HepG2 (cell line): ENCODE measurements around the gene BCAS2. TPM values are rescaled to one million over a fixed set of nuclear protein-coding genes. Genes with fewer than 3 reads are reported as not detected.

Experiments used
- CSRNP2 ChIP-seq: sonication (generic); formaldehyde crosslinking; conservative IDR thresholded peaks from 2 replicates; pipeline ENCODE4 v1.8.0; 2022; ENCODE audit warnings: low read depth, missing genetic modification reagents
- EHMT2 ChIP-seq: fragments of 200-600 bp; sonication (generic); IDR thresholded peaks from 2 replicates; pipeline ENCODE4 v1.7.0; 2017; ENCODE audit warnings: antibody characterized with exemption, low read depth, low read length, borderline replicate concordance
- HNF4G ChIP-seq, 2 experiments: sonication (generic) in 1 of 2; formaldehyde crosslinking in 1 of 2; IDR thresholded peaks; 2 replicates each; pipeline versions ENCODE4 v1.4.0 to v1.6.1; 2011 to 2020; ENCODE audit warnings: borderline replicate concordance in 2 of 2, low read depth in 2 of 2, mild to moderate bottlenecking in 2 of 2, low read length in 1 of 2, missing genetic modification reagents in 1 of 2, moderate library complexity in 1 of 2
- MXD1 ChIP-seq: sonication (generic); formaldehyde crosslinking; IDR thresholded peaks from 2 replicates; pipeline ENCODE4 v1.4.0; 2020; ENCODE audit warnings: mild to moderate bottlenecking, missing genetic modification reagents
- NCOA1 ChIP-seq: sonication (generic); formaldehyde crosslinking; IDR thresholded peaks from 2 replicates; pipeline ENCODE4 v1.9.0; 2021; ENCODE audit warnings: missing genetic modification reagents
- TARDBP ChIP-seq: sonication (generic); formaldehyde crosslinking; IDR thresholded peaks from 2 replicates; pipeline ENCODE4 v1.8.0; 2022; ENCODE audit warnings: mild to moderate bottlenecking, missing genetic modification reagents
- ZNF367 ChIP-seq: sonication (generic); formaldehyde crosslinking; IDR thresholded peaks from 2 replicates; pipeline ENCODE4 v1.4.0; 2020; ENCODE audit warnings: missing genetic modification reagents, borderline replicate concordance
- ZNF414 ChIP-seq: sonication (generic); formaldehyde crosslinking; IDR thresholded peaks from 2 replicates; pipeline ENCODE4 v1.5.0; 2020; ENCODE audit warnings: missing genetic modification reagents
- ZNF572 ChIP-seq: sonication (generic); formaldehyde crosslinking; IDR thresholded peaks from 2 replicates; pipeline ENCODE4 v1.5.1; 2020; ENCODE audit warnings: mild to moderate bottlenecking, missing genetic modification reagents
- ZNF609 ChIP-seq: sonication (generic); formaldehyde crosslinking; IDR thresholded peaks from 2 replicates; pipeline ENCODE4 v1.4.0; 2020; ENCODE audit warnings: mild to moderate bottlenecking, missing genetic modification reagents, borderline replicate concordance
- ZNF775 ChIP-seq: sonication (generic); formaldehyde crosslinking; IDR thresholded peaks from 2 replicates; pipeline ENCODE4 v1.4.0; 2020; ENCODE audit warnings: missing genetic modification reagents, mild to moderate bottlenecking, moderate library complexity, borderline replicate concordance
- ZNF83 ChIP-seq: sonication (generic); formaldehyde crosslinking; IDR thresholded peaks from 2 replicates; pipeline ENCODE4 v1.4.0; 2020; ENCODE audit warnings: missing genetic modification reagents, mild to moderate bottlenecking, borderline replicate concordance
- polyA plus RNA-seq, 8 experiments: library from polyadenylated mRNA; depleted of rRNA in 3 of 8; stranded (reverse) in 7 of 8; unstranded in 1 of 8; fragments of >200 nt; fragmentation: Illumina TruSeq in 4 of 8; extraction: Trizol in 4 of 8; gene quantifications; 2 replicates each; pipeline versions ENCODE4 v1.2.1 to v1.2.3, GENCODE V29; 2011 to 2016; ENCODE audit warnings: low read depth in 4 of 8, missing spikeins in 1 of 8, mixed read lengths in 1 of 8; ENCODE audit not compliant: insufficient read depth in 1 of 8
- total RNA-seq, 5 experiments: library from RNA; depleted of rRNA; stranded (reverse); fragments of >200 nt; fragmentation: Illumina TruSeq; extraction: Trizol; gene quantifications; 2 replicates each; pipeline ENCODE4 v1.2.3, GENCODE V29; 2016; ENCODE audit warnings: low read depth in 1 of 5
- TF ChIP-seq, protein P1 (sequence below): sonication (generic); formaldehyde crosslinking; IDR thresholded peaks from 2 replicates; pipeline ENCODE4 v1.8.0; 2022; ENCODE audit warnings: mild to moderate bottlenecking, missing genetic modification reagents, moderate library complexity
- TF ChIP-seq, protein P2 (sequence below): sonication (generic); formaldehyde crosslinking; IDR thresholded peaks from 2 replicates; pipeline ENCODE4 v1.8.0; 2022; ENCODE audit warnings: missing genetic modification reagents, mild to moderate bottlenecking, borderline replicate concordance

BCAS2 gene
- total and polyA plus RNA-seq, 2 of the 13 experiments (the other 11 are each of a cell fraction or from before 2014, with no cell fraction given) = 18.0 to 47.4 TPM

- TF ChIP-seq CSRNP2 (CRISPR knock-in tag) (no peak), ZNF572 (CRISPR knock-in tag) (no peak), ZNF609 (CRISPR knock-in tag) (no peak), HNF4G (IDR thresholded peaks at IDR 0.05; ENCODE audit: borderline replicate concordance, low read depth, low read length) (no peak), HNF4G (CRISPR knock-in tag; IDR thresholded peaks at IDR 0.05; ENCODE audit: borderline replicate concordance, low read depth) (0 out of 2 replicates have a peak, but pooled peaks have one; percentile 16), ZNF367 (CRISPR knock-in tag) (no peak), ZNF414 (no peak), EHMT2 (no peak; the same call in 1 of the 2 replicates), TARDBP (no peak), NCOA1 (CRISPR knock-in tag) (no peak), ZNF775 (no peak), MXD1 (no peak), ZNF83 (CRISPR knock-in tag) (no peak)
- TF ChIP-seq, protein P1, sequence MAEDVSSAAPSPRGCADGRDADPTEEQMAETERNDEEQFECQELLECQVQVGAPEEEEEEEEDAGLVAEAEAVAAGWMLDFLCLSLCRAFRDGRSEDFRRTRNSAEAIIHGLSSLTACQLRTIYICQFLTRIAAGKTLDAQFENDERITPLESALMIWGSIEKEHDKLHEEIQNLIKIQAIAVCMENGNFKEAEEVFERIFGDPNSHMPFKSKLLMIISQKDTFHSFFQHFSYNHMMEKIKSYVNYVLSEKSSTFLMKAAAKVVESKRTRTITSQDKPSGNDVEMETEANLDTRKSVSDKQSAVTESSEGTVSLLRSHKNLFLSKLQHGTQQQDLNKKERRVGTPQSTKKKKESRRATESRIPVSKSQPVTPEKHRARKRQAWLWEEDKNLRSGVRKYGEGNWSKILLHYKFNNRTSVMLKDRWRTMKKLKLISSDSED (CRISPR knock-in tag) = no peak
- TF ChIP-seq, protein P2, sequence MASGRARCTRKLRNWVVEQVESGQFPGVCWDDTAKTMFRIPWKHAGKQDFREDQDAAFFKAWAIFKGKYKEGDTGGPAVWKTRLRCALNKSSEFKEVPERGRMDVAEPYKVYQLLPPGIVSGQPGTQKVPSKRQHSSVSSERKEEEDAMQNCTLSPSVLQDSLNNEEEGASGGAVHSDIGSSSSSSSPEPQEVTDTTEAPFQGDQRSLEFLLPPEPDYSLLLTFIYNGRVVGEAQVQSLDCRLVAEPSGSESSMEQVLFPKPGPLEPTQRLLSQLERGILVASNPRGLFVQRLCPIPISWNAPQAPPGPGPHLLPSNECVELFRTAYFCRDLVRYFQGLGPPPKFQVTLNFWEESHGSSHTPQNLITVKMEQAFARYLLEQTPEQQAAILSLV (CRISPR knock-in tag) = no peak
These were observed at the start of gene BCAS2 (continued) for GRCh38 chr1:114581335-114582287.
